Superior temporal gyrus (tissue), 1 donor: ENCODE measurements around the gene TIMM23B.
"Not testable (repeated sequence)": the region's sequence is repeated elsewhere in the genome, so short reads cannot be mapped to it uniquely, and the experiment has no call there.

Experiments
- DNase-seq: peaks from one replicate; pipeline ENCODE4 v3.0.0-alpha.2; 2016; ENCODE audit errors: extremely low spot score

Gene TIMM23B, protein sequence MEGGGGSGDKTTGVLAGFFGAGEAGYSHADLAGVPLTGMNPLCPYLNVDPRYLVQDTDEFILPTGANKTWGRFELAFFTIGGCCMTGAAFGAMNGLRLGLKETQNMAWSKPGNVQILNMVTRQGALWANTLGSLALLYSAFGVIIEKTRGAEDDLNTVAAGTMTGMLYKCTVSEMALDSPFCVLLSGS

DNA sequence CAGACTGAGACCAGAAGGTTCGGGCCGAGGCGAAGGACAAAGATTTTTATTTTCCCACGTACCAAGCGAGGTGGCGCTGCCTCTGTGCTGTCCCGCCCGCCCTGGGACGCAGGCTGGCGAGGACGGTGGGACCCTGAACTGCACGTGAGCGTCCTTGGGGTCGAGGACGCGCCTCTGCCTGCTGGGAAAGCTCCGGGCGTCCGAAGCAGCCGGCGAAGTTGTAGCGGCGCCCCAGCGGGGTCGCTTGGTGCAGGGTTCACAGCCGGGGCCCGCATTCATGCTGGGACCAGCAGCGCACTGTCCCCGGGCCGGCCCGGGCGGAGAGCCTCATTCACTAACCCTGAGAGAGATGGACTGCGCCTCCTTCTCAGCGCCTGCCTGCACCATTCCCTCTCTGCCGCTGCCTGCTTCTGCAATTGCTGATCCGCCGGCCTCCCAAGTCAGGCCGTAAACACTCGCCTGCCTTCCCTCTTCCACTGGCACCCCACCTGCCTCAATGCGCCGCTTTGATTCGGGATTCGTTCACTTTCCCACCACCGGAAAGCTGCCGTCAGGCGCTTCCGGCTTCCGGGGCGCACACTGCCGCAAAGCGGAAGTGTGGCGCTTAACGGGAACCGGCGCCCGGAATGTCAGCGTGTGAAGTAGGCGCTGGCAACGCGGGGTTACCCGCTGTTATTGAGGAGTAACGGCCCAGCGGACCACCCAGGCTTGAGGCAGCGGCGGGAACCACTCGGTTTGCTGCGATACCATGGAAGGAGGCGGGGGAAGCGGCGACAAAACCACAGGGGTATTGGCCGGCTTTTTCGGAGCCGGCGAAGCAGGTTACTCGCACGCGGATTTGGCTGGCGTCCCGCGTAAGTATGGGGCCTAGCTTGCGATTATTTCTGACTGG, at the start of gene TIMM23B, which contains the start of gene PARG:
Gene TIMM23B (plus strand): TSS at position 607 of the 892 bp plus-strand sequence. CDS start 142 bp downstream, at position 749.
Gene PARG (minus strand): TSS at position 581 of the 892 bp plus-strand sequence. CDS start 302 bp downstream, at position 279.
- DNase-seq, result peak; percentile 84

DNA sequence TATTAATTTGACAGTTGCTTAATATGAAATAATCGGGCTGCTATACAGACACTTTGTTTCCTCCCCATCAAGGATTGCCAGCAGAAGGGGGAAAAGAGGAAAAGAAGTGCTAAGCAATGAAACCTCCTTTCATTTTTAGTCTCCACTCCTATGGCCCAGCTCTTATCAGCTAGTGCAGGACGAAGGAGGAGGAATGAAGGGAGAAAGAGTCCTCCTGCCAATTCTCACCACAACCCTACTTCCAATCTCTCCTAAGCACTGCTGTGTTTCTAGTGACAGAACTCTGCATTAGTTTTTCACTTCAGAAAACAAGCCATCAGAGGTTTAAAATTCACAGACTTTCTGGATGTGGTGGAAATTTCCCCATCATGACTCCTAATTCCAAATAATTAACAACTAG, 41.9 kb upstream of the TIMM23B start:
- not testable (repeated sequence) for DNase-seq

DNA sequence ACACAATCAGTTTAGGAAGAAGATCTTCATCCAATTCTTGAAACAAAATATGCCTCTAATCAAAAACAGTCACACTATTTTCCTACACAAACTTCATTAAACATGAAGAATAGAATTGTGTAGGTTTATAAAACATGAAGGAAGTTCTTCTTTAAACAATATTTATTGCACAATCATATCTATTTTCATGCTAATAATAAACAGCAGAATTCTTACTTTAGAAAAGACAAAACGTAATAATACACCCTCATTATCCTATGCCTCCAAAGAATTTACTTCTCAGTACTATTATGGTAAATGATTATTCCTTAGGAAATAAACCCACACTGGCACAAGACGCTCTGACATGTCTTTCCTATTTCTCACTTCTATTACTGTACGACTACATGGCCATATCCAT, 41.4 kb upstream of the TIMM23B start:
- DNase-seq, result not testable (repeated sequence)

DNA sequence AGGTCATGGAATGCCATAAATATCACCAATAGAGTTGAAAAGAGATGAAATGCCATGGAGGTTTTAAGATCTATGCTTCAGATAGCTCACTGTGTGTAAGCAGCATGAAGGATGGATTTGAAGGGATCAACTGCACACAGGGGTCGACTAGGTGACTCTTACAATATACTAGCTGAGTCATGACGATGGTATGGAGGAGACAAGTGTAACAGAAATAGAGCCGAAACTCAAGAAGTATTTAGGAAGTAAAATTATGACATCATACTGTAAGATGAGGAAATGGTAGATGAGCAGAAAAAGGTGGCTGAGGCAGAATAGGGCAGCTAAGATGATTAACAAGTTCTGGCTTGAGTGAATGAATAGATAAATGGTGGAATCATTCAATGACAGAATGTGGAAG, 38.0 kb upstream of the TIMM23B start:
- DNase-seq, result not testable (repeated sequence)

DNA sequence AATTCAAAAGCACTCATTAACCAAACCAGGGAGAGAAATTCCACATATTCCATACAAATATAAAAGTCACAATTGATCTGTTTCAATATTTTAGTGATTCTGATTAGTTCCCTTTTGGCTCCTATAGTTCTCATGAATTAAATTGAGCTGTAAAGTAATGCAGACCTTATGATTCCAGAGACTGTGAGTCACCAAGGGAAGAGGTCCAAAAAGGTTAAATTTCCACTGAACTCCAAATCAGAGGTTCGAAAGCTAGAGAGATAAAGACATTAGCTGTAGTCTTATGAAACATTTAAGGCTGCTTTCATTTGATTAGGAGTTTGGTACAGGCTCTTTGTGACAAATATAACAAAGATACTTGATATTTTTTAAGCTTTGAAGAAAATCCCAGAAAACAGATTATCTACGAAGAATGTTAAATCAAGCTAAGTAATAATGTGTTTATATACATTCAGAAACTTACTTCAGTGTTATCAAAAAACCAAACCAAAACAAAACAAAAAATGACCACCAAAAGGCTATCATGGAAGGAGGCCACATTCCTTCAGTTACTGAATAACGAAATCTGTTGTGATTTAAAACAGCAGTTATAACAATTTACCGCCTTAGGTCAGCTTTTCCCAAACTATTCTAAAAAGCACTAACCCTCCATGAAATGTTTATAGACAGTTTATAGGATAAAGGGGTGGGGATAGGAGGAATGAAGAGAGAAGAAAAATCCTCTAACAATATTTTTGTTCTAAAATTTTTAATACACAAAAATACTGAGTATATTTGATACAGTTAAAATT, 33.4 kb upstream of the TIMM23B start:
- not testable (repeated sequence) for DNase-seq

DNA sequence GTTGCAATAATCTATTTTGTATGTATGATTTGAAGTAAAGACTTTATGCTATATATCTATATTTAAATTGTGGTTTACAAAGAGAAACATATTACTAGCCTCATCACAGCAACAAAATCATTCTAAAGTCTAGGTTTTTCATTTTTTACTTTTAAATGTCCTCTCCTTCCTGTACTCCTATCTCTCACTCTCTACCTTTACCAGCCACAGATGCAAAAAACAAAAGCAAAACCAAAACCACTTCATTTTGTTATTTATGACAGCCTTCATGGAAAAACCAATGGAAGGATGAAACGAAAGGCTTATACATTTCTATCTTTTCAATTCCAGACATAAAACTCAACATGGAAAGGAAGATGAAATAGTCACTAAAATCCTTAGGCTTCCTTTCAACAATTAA, 31.6 kb upstream of the TIMM23B start:
- DNase-seq, result not testable (repeated sequence)

DNA sequence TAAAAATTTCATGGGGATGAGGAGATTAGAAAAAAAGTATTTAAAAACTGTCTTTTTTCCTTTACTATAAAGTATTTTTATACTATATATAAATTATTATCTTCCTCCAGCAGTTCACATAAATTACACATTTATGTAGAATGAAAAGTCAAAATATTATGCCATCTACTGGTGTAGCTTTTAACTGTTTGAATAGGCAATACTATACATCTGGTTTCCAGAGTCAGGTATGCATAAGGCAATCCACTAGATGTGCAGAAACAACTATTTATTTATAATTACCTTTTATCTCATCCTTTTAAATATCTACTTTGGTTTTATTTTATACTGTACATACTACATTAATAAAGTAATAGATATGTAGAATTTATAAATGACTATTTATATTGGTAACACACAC, 25.4 kb upstream of the TIMM23B start:
- not testable (repeated sequence) for DNase-seq

DNA sequence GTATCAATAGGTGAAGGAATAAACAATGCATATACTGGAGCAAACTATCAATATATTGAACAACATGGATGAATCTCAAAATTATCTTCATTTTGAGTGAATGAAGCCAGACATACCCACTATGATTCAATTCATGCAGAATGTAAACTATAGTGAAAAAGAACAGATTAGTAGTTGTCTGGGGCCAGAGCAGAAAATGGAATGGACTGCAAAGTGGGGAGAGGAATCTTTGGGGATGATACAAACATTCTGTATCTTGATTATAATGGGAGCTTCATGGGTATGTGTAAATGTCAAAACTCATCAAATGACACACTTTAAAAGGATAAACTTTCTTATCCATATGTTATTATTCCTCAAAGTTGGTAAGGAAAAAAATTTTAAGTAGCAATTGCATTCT, 23.9 kb upstream of the TIMM23B start:
- DNase-seq, result not testable (repeated sequence)

DNA sequence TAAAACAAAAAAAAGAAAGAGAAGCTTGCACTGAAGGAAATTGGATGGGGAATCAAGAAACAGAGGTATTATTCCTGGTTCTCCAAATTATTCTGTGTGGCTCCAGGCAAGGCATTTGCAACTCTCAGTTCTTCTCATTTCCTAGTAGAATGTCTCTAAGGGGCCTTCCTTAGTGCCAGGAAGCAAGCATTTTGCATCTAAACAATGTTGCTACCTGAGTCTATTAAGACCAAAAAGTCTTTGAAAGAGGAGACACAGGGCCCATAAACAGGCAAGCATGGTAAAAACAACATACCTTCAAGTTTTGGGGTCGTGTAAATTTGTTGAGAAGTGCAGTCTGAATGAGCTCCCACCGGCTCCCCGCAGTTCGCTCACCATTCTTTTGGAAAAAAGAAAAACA, 19.8 kb upstream of the TIMM23B start:
- not testable (repeated sequence) for DNase-seq

DNA sequence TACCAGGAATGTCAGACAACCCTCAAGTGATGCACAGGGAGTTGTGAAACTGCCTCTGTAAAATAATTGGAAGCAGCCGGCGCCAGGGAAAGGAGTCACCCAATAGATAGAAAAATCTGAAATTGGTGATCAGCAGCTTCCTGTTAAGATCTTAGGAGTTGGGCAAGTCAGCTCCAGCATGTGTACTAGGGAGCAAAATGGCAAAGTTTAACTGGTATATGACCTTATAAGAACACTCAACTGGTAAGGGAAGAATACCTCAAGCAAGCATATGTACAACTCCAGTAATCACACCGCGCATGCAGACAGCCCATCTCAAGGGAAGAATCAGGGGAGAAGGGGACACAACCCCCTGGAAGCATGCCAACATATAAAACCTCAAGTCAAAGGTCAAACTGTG, 18.3 kb upstream of the TIMM23B start:
- DNase-seq, result not testable (repeated sequence)

DNA sequence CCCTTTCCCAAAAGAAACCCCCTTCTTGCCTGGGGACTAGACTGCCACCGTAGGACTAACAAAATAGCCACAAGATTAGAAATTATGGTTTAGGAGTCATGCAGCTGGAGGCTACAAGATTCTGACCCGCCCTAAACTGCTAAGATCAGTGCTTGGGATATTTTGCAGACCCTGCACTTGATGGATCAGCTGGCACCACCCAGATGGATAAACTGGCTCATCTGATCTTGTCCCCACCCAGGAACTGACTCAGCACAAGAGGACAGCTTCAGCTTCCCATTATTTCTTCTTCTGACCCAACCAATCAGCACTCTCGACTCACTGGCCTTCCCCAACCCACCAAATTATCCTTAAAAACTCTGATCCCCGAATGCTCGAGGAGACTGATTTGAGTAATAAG, 10.6 kb upstream of the TIMM23B start:
- not testable (repeated sequence) for DNase-seq

DNA sequence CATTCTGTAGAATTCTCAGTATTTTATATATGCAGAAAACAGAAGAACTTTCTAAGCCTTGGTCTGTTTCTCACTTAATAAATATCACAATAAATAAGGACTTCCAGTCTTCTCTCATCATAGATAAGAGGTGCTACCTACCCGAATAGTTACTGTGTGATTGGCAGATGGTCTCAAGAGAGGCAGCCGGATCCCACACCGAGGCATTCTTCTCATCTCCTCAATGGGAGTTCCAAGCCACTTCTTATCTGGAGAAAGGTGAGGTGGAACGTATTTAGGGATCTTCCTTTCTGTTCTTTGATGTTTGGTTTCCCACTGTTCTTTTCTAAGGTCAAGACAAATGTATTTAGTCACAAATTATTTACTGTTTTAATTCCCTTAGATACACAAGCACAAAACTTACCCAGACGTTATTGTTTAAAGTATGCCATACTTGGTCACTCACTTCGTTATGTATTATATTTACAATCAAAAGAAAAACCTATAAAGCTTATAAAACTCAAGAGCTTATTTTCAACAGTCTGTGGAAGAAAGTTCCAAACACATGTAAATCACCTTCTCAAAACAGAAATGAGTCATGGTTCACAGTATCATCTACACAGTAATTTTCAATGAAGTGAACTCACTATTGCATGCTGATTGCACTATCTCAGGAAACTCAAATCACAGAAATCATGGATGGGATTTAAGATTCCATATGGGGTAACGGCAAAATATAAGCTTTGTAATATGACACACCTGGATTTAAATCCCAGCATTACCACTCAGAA, 9.7 kb upstream of the TIMM23B start:
- DNase-seq, result not testable (repeated sequence)

DNA sequence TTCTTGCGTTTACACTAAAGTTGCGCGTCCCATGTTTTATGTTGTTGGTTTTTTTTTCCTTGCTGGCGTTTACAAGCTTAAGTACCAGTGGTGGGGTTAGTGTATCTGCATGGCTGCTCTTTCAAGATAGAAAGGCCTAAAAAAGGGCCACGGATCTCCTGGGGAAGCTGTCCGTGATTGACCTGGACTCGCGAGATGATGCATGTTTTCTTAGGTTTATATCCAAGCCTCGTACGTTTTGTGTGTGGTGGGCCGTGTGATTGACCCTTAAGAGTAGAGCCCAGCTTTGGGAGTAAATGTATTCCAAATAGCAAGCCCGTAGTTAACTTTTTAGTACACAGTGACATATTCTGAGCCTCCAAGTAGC, 469 bp downstream of the TIMM23B start:
- DNase-seq, result not testable (repeated sequence)

DNA sequence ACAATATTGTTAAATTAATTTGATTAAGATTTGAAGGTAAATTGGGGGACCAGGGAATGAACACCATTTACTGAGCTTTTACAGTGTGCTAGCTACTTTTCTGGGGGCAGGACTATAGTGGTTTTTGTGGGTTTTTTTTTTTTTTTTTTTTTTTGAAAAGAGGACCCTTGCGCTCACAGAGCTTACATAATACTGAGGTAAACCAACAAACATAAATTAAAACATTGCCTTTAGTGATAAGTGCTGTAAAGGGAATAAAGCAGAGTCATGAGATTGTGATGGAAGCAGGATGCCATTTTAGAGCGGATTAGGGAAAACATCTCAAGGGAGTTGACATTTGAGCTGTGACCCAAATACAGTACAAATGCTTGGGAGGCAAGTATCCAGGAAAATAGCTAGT, 1.8 kb downstream of the TIMM23B start:
- DNase-seq, result not testable (repeated sequence)

DNA sequence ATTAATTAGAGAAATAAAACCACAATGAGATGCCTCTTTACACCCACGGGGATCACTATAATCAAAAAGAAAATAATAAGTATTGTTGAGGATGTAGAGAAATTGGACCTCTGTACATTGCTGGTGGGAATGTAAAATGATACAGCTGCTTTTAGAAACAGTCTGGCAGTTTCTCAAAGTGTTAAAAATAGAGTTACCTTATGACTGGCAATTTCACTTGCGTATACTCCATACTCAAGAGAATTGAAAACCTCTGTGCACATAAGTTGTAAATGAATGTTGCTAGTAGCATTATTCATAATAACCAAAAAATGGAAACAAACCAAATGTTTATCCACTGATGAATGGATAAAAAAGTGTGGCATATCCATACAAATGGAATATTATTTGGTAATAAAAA, 6.3 kb downstream of the TIMM23B start:
- DNase-seq, result not testable (repeated sequence)

DNA sequence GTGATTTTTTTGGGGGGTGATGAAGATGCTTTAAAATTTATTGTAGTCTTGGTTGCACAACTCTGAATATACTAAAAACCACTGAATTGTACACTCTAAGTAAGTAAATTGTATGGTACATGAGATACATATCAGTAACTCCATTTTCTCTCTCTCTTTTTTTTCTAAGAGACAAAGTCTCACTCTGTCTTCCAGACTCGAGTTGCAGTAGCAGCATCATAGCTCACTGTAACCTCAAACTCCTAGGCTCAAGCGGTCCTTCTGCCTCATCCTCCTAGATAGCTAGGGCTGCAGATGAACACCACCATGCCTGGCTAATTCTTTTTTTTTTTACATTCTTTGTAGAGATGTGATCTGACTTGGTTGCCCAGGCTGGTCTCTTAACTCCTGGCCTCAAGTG, 6.9 kb downstream of the TIMM23B start:
- DNase-seq, result not testable (repeated sequence)

DNA sequence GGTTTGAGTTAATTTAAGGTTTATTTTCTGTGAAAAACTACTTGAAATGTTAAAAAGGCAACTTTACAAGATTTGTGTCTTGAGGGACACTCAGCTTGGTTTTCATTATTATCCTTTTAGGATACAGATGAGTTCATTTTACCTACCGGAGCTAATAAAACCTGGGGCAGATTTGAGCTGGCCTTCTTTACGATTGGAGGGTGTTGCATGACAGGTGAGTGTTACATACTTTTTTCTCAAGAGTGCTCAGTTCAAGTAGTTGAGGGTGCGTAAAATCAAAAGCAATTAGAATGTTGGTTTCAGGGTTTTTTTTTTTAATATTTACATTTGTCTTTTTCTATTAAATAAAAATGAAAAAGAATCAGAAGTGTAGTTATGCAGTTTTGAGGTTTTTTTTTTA, 10.2 kb downstream of the TIMM23B start:
- not testable (repeated sequence) for DNase-seq

DNA sequence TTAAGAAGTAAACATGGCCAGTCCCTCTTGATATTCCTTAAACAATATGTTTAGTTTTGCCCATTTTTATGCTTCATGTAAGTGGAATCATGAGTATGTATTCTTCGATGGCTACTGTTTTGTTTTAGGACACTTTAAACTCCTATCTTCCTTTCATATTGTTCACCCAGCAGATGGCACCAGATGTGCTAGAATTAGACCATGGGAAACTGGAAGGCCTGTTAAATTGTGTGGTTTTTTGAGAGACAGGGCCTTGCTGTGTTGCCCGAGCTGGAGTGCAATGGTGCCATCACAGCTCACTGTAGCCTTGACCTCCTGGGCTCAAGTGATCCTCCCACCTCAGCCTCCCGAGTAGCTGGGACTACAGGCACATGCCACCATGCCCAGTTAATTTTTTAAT, 11.3 kb downstream of the TIMM23B start:
- DNase-seq, result not testable (repeated sequence)

DNA sequence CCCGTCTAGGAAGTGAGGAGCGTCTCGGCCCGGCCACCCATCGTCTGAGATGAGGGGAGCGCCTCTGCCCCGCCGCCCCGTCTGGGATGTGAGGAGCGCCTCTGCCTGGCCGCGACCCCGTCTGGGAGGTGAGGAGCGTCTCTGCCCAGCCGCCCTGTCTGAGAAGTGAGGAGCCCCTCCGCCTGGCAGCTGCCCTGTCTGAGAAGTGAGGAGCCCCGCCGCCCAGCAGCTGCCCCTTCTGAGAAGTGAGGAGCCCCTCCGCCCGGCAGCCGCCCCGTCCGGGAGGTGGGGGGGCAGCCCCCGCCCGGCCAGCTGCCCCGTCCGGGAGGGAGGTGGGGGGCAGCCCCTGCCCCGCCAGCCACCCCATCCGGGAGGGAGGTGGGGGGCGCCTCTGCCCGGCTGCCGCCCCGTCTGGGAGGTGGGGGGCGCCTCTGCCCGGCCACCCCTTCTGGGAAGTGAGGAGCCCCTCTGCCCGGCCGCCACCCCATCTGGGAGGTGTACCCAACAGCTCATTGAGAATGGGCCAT, 28.5 kb downstream of the TIMM23B start:
- not testable (repeated sequence) for DNase-seq

DNA sequence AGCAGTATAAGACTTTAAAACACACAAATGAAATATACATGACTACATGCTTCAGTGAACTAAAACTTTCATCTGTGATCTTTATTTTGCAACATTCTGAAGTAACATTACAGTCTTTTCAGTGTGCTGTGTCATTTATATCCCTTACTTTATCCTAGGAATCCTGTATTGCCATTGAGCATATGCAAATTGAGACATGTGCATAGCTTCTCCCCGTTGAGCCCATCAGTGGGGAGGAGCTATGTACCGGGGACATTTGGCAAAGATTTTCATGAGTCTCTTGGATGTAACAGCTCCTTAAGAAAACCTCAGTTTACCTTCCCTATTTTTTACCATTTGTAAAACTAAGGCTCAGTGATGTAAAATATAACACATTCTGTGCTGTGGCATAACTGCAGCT, 29.6 kb downstream of the TIMM23B start:
- DNase-seq, result not testable (repeated sequence)

DNA sequence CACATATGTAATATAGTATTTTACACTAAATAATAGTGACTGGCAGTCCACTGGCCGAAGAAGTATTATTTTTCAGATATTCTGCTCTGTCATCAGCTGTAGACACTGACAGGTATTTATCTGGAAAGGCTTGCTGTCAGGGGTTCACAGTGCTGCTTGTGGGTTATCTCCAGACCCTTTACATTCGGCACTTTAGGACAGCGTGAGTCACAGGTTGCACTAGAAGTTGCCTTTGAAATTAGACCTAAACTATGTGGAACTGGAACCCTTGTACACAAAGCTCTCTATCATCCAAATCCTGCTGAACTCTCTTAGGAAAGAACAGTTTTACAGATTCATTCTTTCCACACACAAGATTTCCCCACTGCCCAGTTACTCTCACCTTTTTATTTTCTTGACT, 30.2 kb downstream of the TIMM23B start:
- DNase-seq, result not testable (repeated sequence)
